Activated CD4-positive, alpha-beta T cell treated with anti-CD3 and anti-CD28 coated beads, Interleukin-2, amount 50 U/mL, for 4 hours (primary cell): ENCODE results near the gene MGAT5B.

ENCODE experiments used
- DNase-seq, 2 experiments: peaks; one replicate each; pipeline ENCODE4 v3.0.0-alpha.2; 2020

MGAT5B gene

DNA sequence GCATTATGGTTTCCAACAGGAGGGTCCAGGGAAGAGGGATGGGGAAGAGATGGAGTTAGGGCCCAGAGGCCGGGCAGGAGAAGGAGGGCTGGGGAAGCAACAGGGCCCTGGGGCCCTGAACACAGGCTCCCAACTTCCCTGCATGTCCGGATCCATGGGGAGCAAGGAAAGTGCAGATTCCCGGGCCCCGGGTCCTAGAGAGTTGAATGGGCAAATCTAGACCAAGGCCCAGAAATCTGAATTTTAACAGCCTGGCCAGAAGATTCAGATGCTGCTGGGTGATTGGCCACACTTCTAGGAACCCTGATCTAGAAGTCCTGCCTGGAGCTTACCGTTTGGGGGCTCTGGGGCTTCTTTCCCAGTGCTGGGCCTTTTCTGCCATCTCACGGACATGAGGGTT, 13.2 kb downstream of the MGAT5B start:
- DNase-seq: no peak

DNA sequence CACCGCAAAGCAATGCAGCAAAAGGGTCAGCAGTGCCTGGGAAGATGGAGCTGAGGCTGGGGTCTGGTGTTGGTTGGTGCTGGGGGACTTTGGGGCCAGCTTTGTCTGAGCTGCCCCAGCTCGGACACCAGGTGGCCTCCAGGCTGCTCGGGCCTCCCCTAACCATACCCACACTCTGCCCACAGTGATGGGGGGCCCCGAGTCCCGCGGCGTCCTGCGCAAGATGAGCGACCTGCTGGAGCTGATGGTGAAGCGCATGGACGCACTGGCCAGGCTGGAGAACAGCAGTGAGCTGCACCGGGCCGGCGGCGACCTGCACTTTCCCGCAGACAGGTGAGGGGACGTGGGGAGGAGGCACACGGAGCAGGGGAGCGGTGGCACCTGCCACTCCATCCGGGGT, 13.8 kb downstream of the MGAT5B start:
- DNase-seq: no peak

DNA sequence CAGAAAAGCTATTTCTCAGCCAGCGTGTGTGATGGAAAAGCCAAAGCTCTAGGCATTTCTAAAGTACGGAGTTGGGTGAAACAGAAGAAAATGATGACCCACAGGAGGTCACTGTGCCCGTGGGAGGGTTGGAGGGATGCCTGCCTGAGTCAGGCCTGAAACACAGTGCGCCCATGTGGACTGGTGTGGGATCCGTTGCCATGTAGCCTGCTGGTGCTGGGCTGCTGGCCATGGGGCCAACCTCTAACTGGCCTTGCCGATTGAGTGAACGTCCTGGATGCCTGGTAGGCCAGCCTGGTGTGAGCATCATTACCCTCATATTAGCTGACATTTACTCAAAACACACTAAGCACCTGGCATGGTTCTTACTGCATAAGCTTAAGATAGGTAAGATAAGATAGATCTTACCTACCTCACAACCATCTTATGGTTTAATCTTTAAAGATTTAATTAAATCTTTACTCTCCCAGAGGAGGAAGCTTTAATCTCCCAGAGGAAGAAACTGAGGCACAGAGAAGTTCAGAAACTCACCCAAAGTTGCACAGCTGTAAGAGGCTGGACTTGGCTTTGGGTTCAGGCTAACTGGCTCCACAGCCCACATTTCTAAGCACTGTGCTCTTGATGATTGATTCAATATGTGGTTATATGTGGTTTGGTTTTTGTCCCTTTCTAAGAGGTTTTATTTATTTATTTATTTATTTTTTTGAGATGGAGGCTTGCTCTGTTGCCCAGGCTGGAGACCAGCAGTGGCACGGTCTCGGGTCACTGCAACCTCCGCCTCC, 15.7 kb downstream of the MGAT5B start:
- DNase-seq: no peak

DNA sequence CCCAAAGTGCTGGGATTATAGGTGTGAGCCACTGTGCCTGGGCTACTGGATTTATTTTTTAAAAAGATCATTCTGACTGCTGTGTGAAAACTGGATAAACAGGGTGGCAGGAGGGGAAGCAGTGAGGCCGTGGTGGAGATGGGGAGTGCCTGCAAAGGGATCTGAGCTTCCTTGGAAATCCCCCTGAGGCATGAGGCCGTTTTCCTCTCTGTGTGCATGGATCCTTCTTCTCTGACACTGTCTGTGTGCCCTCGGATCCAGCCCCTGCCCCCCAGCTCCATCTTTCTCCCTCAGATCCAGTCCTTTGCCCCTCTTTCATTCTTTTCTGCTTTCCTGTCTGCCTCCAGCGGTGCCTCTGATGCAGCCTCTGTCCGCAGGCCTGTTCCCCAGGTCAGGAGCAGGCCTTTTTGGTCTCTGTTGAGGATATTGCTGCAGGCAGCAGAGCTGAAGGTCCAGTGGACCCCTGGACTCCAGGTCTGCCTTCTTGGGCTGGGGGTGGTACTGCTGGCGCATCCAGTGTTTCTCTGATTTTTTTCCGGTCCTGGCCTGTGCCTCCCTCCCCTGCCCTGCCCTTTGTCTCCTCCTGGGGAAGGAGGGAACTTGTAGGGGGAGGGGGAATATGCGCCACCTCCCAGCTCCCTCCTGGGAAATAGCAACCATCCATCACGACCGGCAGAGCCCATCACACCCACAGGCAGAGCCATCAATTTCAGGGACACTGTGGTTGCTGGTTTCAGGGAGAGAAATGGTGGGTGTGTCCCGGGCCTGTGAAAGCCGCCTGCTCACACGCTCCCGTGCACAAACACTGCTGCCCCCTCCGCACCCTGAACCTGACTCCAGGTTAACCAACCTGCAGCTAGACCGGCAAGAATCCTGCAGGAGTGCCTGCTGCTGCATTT, 17.0 kb downstream of the MGAT5B start:
- DNase-seq: no peak

DNA sequence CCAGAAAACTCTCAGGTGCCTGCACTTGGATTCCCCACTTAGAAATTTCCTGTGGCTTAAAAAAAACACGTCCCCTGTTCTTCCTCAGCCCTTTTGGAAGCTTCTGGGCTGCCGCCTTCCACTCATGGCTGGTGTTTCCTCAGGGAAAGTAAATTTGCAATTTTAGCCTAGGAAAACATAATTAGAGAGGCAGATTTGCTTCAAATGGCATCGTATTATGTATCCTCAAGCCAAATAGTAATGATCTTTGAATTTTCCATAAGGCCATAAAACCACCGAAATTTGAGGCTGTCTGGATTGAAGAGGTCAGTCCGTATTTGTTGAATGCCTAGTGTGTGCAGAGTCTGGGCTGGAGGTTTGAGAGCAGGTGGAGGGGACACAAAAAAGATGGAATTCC, 17.7 kb downstream of the MGAT5B start:
- DNase-seq: no peak

DNA sequence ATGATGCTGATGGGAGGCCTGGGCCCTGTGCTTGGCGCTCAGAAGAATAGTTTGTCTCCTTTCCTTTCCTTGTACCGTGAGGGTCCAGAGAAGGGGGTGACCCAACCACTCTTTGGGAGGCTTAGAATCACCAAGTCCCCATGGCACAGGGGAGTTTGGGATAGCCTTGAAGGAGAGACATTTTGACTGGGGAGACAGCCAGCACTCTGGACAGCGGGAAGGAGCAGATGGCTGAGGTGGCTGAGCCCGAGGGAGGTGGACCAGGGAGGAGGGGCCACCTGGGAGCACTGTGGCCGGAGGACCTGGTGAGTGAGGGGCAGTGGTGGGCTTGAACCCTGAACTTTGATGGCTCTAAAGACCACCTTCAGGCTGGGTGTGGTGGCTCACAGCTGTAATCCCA, 18.2 kb downstream of the MGAT5B start:
- no peak for DNase-seq

DNA sequence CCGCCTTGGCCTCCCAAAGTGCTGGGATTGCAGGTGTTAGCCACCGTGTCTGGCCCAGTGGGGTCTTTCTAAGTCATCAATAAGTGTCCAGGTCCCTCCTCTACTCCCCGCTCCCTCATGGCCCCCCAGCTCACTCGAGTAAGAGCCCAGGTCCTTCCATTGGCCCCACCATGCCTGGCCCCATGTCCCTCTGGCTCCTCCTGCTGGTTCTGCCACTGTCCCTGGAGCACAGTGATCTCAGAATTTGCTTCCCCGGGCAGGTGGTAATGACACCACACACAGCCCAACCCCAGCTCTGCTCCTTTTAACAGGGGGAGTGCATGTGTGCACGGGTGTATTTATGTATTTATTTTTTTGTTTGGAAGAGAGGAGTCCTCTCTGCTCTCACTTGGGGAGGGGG, 19.6 kb downstream of the MGAT5B start:
- no peak for DNase-seq

DNA sequence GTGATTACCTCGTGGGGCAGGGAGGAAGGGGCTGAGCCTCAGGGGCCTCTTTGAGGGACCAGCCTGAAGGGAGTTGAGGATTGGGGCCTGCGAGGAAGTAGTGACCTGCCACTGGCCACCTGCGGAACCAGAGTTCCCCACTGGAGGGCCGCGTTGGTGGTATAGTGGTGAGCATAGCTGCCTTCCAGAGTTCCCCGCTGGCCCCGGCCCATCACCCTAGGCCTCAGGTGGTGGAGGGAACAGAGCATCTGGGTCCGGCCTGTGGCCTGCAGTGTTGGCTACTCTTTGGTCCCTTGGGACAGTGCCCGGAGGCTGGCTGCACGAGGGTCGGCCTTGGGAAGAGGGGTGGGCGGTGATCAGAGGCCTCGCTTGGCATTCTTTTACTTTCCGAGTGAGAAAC, 20.5 kb downstream of the MGAT5B start:
- DNase-seq: no peak

DNA sequence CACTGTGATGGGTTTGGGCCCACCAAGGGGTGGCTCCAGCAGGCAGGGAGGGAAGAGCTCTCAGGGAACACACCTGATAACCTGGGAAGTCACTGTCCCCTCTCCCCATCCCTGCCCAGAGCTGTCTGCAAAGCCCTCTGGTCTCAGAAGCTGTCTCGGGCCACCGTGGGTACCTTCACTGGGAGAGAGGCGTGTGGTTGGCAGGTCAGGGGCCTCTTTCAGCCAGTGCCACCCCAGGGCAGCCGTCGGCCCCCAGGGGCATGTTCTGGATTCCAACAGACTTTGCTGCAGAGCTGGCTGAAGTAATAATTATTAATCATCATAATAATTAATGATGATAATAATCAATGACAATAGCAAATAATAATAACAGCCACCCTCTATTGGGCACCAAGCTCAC, 21.1 kb downstream of the MGAT5B start:
- DNase-seq: no peak

DNA sequence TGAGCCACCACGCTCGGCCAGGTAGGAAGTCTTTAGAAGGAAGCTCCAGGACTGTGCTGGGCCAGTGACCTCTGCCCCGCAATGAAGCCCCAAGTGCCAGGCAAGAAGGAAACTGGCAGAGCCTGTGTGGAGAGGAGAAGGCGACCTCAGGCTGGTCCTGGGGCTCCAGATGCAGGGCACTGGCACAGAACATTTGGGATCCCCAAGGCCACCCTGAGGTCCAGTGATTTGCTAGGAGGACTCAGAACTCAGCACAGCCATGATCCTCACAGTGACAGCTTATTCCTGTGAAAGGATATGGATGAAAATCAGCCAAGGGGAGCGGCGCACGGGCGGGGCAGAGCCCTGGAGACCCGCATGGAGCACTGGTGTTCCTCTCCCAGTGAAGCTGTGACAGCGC, 24.1 kb downstream of the MGAT5B start:
- DNase-seq: no peak

DNA sequence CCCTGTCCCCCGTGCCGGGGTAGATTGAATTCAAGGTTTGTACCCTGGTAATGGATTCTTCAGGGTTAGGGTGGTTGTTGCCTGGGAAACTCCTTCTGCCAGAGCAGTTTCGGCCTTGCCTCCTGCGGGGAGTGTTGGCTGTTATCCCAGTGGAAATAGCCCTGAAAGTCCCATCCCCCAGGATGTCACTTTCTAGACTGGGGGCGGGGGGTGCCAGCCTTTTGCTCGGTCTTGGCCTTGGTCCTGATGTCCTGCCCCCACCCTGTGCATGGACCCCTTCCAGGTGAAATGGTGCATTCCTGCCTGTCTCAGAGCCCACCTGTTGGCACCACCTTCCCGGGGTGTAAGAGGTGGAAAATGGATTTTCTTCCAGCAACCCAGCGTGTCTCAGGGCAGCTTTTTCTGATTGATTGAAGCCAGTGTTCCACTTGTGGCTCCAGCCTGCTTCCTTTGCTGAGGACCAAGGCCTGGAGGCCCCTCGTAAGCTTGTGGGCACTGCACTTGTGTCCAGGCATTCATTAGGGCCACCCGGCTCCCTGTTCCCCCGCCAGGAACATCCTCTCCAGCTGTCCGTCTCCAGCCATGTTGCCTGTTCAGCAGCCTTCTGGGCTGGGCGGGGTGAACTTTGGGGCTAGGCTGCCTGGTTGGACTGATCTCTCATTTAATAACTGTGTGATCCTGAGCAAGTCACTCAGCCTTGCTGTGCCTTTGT, 25.6 kb downstream of the MGAT5B start:
- no peak for DNase-seq

DNA sequence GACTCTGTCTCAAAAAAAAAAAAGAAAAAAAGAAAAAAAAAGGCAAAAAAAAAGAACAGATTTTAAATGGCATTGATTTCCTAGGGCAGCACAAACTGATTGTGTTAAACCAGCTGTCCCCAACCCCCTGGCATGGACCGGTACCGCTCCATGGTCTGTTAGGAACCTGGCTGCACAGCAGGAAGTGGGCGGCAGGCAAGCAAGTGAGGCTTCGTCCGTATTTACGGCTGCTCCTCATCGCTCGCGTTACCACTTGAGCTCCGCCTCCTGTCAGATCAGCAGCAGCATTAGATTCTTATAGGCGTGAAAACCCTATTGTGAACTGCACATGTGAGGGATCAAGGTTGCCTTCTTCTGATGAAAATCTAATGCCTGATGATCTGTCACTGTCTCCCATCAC, 26.6 kb downstream of the MGAT5B start:
- DNase-seq: no peak

DNA sequence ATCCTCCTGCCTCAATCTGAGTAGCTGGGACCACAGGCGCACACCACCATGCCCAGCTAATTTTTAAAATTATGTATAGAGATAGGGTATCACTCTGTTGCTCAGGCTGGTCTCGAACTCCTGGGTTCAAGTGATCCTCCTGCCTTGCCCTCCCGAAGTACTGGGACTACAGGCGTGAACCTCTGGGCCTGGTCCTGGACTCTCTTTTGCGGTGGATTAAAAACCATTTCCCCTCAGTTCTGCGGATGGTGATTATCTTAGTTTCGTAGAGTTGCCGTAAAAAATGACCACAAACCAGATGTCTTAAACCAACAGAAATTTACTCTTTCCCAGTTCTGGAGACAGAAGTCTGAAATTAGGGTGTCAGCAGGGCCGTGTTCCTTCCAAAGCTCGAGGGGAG, 28.8 kb downstream of the MGAT5B start:
- no peak for DNase-seq

DNA sequence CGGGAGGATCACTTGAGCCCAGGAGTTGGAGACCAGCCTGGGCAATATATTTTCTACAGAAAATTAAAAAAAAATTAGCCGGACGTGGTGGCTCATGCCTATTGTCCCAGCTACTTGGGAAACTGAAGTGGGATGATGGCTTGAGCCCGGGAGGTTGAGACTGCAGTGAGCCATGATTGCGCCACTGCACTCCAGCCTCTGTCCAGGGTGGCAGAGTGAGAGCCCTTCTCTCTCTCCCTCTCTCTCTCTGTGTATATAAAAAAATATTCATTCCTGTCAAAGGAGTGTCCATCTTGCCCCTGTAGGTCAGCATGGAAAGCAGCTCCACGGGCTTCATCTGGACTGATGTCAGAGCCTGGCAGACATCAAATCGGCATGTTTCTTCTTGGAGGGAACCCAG, 31.2 kb downstream of the MGAT5B start:
- DNase-seq: no peak

DNA sequence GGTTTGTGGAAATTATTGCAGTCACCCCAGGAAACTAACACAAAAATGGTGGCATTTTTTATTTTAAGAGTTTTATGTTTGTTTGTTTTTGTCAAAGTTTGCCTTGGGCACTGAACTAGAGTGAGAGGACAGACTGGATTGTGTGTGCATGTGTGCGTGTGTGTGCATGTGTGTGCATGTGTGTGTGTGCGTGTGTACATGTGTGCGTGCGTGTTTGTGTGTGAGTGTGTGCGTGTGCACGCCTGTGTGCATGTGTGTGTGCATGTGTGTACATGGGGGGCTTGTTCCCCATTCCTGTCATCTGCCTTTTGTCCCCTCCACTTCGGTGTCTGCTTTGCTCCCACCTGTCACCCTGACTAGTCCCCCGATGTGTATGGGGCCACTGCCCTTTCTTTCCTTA, 32.5 kb downstream of the MGAT5B start:
- DNase-seq: no peak

DNA sequence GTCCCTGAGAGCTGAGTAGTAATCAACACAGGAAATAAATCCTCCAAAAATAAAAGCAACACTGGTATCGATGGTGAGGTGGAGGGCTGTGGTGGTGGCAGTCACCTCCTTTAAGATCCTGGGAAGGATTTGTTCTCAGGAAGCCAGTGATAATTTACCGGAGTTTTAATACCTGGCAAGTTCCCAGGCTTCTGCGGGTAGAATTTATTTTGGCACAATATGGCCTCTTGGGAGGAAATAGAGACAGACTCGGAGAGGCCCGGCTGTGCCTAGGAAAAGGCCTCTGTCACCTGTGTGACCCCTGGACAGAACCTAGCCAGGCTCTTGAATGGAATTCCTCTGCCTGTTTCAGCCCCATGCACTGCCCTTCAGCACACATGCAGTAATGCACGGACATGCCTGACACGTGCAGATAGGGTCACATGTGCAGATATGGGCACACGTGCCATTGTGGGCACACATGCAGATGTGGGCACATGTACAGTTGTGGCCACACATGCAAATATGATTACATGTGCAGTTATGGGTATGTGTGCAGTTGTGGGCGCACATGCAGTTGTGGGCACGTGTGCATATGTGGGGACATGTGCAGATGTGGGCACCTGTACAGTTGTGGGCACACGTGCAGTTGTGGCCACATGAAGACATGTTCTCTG, 33.5 kb downstream of the MGAT5B start:
- no peak for DNase-seq

DNA sequence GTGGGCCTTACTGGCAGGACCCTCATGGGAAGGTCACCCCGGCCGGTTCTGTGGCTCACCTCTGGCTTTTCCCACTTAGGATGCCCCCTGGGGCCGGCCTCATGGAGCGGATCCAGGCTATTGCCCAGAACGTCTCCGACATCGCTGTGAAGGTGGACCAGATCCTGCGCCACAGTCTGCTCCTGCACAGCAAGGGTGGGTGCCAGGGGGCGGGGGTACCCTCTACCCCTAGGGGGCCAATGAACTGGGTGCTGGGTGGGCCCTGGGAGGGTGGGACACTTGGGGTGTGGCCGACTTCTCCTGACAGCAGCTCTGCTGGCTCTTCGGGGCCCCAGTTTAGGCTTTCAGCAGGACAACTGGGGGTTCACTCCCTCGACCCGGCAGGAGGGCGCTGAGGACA, 34.3 kb downstream of the MGAT5B start:
- DNase-seq: no peak

DNA sequence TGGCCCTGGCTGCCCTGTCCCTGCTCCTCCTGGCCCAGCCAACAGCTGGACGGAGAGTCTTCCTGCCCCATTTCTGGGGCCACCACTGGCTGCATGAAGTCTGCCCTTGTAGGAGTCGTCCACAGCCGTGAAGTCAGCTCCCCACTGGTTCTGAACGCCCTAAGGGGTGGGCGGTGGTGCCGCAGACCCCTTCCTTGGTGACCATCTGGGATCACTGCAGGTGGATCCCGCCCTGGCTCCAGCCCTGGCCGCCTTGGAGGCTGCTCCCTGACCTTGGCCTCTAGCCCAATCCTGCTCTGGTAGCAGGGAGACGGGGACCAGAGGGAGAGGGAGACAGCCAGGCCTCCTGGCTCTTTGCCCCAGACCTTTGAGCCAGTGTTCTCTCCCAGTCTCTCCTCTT, 35.4 kb downstream of the MGAT5B start:
- DNase-seq: no peak

DNA sequence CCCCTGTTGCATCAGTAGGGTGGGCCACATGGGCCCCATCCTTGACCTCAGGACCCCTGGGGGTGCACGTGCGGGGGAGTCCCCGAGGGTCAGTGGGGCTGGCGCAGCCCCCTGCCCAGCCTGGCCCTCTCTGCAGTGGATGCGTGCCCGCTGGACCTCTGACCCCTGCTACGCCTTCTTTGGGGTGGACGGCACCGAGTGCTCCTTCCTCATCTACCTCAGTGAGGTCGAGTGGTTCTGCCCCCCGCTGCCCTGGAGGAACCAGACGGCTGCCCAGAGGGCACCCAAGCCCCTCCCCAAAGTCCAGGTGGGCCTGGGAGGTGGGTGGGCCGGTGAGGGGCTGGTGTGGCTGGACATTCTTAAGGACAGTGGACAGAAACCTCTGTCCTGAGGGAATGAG, 35.9 kb downstream of the MGAT5B start:
- DNase-seq: no peak

DNA sequence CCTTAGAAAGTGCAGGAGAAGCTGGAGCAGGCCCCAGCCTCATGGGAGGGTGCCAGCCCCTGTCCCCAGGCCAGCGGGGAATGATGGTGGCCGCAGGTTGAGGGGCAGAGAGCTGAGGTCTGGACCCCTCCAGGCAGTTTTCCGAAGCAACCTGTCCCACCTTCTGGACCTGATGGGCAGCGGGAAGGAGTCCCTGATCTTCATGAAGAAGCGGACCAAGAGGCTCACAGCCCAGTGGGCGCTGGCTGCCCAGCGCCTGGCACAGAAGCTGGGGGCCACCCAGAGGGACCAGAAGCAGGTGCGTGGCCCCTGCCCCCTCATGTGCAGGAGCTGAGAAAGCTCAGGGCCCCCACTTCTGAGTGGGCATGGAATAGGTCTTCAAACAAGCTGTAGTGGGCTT, 36.8 kb downstream of the MGAT5B start:
- no peak for DNase-seq

DNA sequence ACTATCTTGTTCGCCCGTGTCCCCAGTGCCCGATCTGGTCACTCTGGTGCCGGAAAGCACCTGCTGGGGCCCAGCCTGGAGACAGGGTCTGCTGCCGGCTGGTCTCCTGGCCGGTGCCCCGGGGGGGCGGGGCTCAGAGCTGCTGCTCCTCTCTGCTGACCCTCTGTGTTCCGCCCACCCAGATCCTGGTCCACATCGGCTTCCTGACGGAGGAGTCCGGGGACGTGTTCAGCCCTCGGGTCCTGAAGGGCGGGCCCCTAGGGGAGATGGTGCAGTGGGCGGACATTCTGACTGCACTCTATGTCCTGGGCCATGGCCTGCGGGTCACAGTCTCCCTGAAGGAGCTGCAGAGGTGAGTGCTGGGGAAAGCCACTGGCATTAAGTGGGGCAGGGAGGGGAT, 37.6 kb downstream of the MGAT5B start:
- DNase-seq: no peak

DNA sequence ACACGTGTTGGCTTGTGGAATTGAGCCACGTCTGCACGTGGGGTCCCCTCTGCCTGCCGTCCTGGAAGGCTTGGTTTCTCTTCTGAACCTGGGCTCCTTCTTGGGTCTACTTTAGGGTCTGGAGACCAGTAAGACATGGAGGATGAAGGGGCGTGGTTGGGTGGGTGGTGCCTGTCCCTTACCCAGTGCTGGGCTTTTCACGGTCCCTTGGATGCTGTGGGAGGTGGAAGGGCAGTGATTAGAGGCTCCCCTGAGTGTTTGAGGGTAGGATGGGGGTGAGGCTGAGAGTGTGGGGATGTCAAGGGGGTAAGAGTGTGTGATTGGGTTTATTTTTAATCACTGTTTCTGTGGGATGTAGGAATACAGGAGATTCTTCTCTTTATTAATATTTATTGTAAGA, 38.3 kb downstream of the MGAT5B start:
- DNase-seq: no peak

DNA sequence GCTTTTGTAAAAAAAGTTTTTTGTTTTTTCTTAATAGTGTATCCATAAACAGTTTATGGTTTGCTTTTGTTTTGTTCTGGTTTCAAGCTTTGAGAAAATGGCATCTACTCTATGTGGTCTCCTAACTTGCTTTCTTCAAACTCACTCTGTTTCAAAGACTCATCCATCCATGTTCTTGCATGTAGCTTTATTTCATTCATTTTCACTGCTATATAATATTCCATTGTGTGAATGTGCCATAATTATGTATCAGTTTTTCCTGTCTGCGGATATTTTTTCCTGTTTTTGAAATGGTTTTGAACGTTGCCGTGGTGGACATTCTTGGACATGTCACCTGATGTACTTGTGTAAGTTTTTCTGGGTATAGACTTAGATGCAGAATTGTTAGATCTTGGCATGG, 39.1 kb downstream of the MGAT5B start:
- DNase-seq: no peak
